ENCODE results near the gene TMEM242. TPM values are rescaled to one million over a fixed set of nuclear protein-coding genes. Genes with fewer than 3 reads are reported as not detected.

The TMEM242 gene
- total RNA-seq, 2 donors from 2014 or later = 10.8 to 11.7 TPM

GRCh38 chr6:157335829-157336228 lies 12.5 kb upstream of the TMEM242 start:
- H3K27me3 Mint-ChIP-seq (ENCODE audit: insufficient read depth) = peaks cover 22% of the 10 kb centered on the region
- Histone ChIP-seq H3K27me3 (ENCODE audit: control insufficient read depth, insufficient read depth, low read length, poor library complexity, severe bottlenecking) (peaks cover 15% of the 10 kb centered on the region), H3K36me3 (ENCODE audit: control insufficient read depth, insufficient read depth, low read length) (no peaks in the 10 kb centered on the region), H3K4me3 (ENCODE audit: low read length) (no peak overlapping the region), H3K9me3 (ENCODE audit: control insufficient read depth, low read length) (no peaks in the 10 kb centered on the region), H3K27ac (ENCODE audit: low read depth, low read length) (no peak overlapping the region), H3K9ac (ENCODE audit: extremely low read depth, low read length, poor library complexity, severe bottlenecking) (no peak overlapping the region), H3K4me1 (ENCODE audit: control insufficient read depth, insufficient read depth, low read length) (no peaks in the 10 kb centered on the region)
- no peak overlapping the region for H3K4me3 Mint-ChIP-seq
- 77 to 83% methylated on average over 4 to 6 of the region's 6 CpGs for WGBS, 2 experiments (ENCODE audit: insufficient coverage in 1 of 2, insufficient read length in 1 of 2)
- no peaks in the 10 kb centered on the region for H3K4me1 Mint-ChIP-seq
- TF ChIP-seq CTCF (conservative IDR thresholded peaks at IDR 0.05) = no peak
- no peaks in the 10 kb centered on the region for H3K36me3 Mint-ChIP-seq (ENCODE audit: low read depth)
- no peak for DNase-seq
- H3K9me3 Mint-ChIP-seq = no peaks in the 10 kb centered on the region
- no peak overlapping the region for H3K27ac Mint-ChIP-seq

- no peak overlapping the region for H3K27ac ChIP-seq (ENCODE audit: low read depth, low read length)
- no peaks in the 10 kb centered on the region for H3K4me1 Mint-ChIP-seq
- H3K4me3 ChIP-seq (ENCODE audit: low read length) = no peak overlapping the region
- WGBS, 2 experiments (ENCODE audit: insufficient coverage in 1 of 2, insufficient read length in 1 of 2) = 89 to 93% methylated on average over 1 to 3 of the region's 3 CpGs
- TF ChIP-seq CTCF (conservative IDR thresholded peaks at IDR 0.05) = no peak
- H3K9ac ChIP-seq (ENCODE audit: extremely low read depth, low read length, poor library complexity, severe bottlenecking) = no peak overlapping the region
- H3K27me3 Mint-ChIP-seq (ENCODE audit: insufficient read depth) = peaks cover 26% of the 10 kb centered on the region
- no peak overlapping the region for H3K4me3 Mint-ChIP-seq
- H3K27ac Mint-ChIP-seq = no peak overlapping the region
- no peaks in the 10 kb centered on the region for H3K9me3 Mint-ChIP-seq
- H3K36me3 ChIP-seq (ENCODE audit: control insufficient read depth, insufficient read depth, low read length) = no peaks in the 10 kb centered on the region
- no peaks in the 10 kb centered on the region for H3K9me3 ChIP-seq (ENCODE audit: control insufficient read depth, low read length)
- H3K27me3 ChIP-seq (ENCODE audit: control insufficient read depth, insufficient read depth, low read length, poor library complexity, severe bottlenecking) = peaks cover 15% of the 10 kb centered on the region
- no peak for DNase-seq
- no peaks in the 10 kb centered on the region for H3K36me3 Mint-ChIP-seq (ENCODE audit: low read depth)
- no peaks in the 10 kb centered on the region for H3K4me1 ChIP-seq (ENCODE audit: control insufficient read depth, insufficient read depth, low read length)
Observed at GRCh38 chr6:157333956-157334355, 10.6 kb upstream of the TMEM242 start.

- no peaks in the 10 kb centered on the region for H3K9me3 Mint-ChIP-seq
- peaks cover 26% of the 10 kb centered on the region for H3K27me3 Mint-ChIP-seq (ENCODE audit: insufficient read depth)
- no peak overlapping the region for H3K27ac Mint-ChIP-seq
- H3K4me1 Mint-ChIP-seq = no peaks in the 10 kb centered on the region
- H3K4me1 ChIP-seq (ENCODE audit: control insufficient read depth, insufficient read depth, low read length) = no peaks in the 10 kb centered on the region
- H3K27ac ChIP-seq (ENCODE audit: low read depth, low read length) = no peak overlapping the region
- no peak overlapping the region for H3K4me3 Mint-ChIP-seq
- H3K36me3 ChIP-seq (ENCODE audit: control insufficient read depth, insufficient read depth, low read length) = no peaks in the 10 kb centered on the region
- peaks cover 15% of the 10 kb centered on the region for H3K27me3 ChIP-seq (ENCODE audit: control insufficient read depth, insufficient read depth, low read length, poor library complexity, severe bottlenecking)
- TF ChIP-seq CTCF (conservative IDR thresholded peaks at IDR 0.05) = no peak
- H3K36me3 Mint-ChIP-seq (ENCODE audit: low read depth) = no peaks in the 10 kb centered on the region
- WGBS, 2 experiments (ENCODE audit: insufficient coverage in 1 of 2, insufficient read length in 1 of 2) = 92 to 100% methylated on average over 3 to 4 of the region's 4 CpGs
- H3K4me3 ChIP-seq (ENCODE audit: low read length) = no peak overlapping the region
- DNase-seq = no peak
- H3K9me3 ChIP-seq (ENCODE audit: control insufficient read depth, low read length) = no peaks in the 10 kb centered on the region
- no peak overlapping the region for H3K9ac ChIP-seq (ENCODE audit: extremely low read depth, low read length, poor library complexity, severe bottlenecking)
Observed at GRCh38 chr6:157333537-157333936, 10.2 kb upstream of the TMEM242 start.
